ENCODE measurements around the gene CCDC146.
"Not testable (repeated sequence)": the region's sequence is repeated elsewhere in the genome, so short reads cannot be mapped to it uniquely, and the experiment has no call there.

Gene CCDC146

DNA sequence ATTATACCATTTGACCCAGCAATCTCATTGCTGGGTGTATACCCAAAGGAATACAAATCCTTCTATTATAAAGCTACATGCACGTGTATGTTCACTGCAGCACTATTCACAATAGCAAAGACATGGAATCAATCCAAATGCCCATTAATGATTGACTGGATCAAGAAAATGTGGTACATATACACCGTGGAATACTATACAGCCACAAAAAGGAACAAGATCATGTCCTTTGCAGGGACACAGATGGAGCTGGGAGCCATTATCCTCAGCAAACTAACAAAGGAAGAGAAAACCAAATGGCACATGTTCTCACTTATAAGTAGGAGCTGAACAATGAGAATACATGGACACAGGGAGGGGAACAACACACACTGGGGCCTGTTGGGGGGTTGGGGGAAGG lies 211.6 kb downstream of the CCDC146 start:
- H3K14ac ChIP-seq (ENCODE audit: low read length in 2 of 2); H3K36me3 ChIP-seq (ENCODE audit: control insufficient read depth in 1 of 2, insufficient read depth in 2 of 2, low read depth in 1 of 2, low read length in 2 of 2); H3K9ac ChIP-seq (ENCODE audit: low read length); H2BK12ac ChIP-seq (ENCODE audit: low read length in 2 of 2); H3K18ac ChIP-seq (ENCODE audit: low read depth in 1 of 2, low read length in 2 of 2); H3K23ac ChIP-seq (ENCODE audit: low read length in 2 of 2); H2BK15ac ChIP-seq (ENCODE audit: low read depth, poor library complexity, severe bottlenecking); H2AK5ac ChIP-seq (ENCODE audit: low read length, severe bottlenecking); H3K27ac ChIP-seq (ENCODE audit: low read length, poor library complexity, severe bottlenecking); DNase-seq; H2AFZ ChIP-seq (ENCODE audit: low read depth, low read length); H3K27me3 ChIP-seq (ENCODE audit: control insufficient read depth in 1 of 2, insufficient read depth in 1 of 2, low read length in 2 of 2); H4K8ac ChIP-seq (ENCODE audit: low read length); H3K4me3 ChIP-seq (ENCODE audit: insufficient read depth in 1 of 2, low read depth in 1 of 2, low read length in 2 of 2); H3K4me1 ChIP-seq (ENCODE audit: control insufficient read depth, insufficient read depth, low read depth, low read length); H2BK120ac ChIP-seq (ENCODE audit: low read depth, low read length); H3K4me2 ChIP-seq (ENCODE audit: low read length, poor library complexity, severe bottlenecking); H3K79me1 ChIP-seq (replicated peaks; ENCODE audit: low read length, poor library complexity, severe bottlenecking); H3K9me3 ChIP-seq (ENCODE audit: control insufficient read depth, low read length); H3K4ac ChIP-seq (ENCODE audit: low read depth in 1 of 2, low read length in 2 of 2); H2BK5ac ChIP-seq (ENCODE audit: low read depth, low read length, poor library complexity, severe bottlenecking); H4K91ac ChIP-seq (ENCODE audit: low read length): not testable (repeated sequence)
- WGBS, result 94% methylated on average over 2 of the region's 2 CpGs

DNA sequence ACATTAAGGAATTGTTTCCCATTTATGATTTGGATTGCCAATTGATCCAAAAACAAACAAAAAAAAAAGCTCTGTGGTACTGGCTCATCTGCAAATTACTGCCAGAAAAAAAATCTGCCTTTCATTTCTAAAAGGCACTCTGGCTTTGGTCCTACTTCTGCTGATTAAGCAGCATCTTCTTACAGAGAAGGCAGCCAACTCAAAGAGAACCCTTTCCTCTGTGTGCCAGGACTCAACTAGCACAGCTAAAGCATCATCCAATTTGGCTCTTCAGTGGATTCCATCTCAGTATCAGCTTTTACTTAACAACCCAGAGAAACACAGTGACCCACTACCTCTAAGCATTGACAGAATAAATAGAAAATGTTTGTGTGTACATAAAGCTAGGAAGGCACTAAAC lies 213.2 kb downstream of the CCDC146 start:
- H2AK5ac ChIP-seq (ENCODE audit: low read length, severe bottlenecking), result no peak overlapping the region
- H3K9ac ChIP-seq (ENCODE audit: low read length), result peak overlapping the region; percentile 19
- no peak overlapping the region for H3K4me2 ChIP-seq (ENCODE audit: low read length, poor library complexity, severe bottlenecking)
- no peaks in the 10 kb centered on the region for H3K36me3 ChIP-seq (ENCODE audit: control insufficient read depth in 1 of 2, insufficient read depth in 2 of 2, low read depth in 1 of 2, low read length in 2 of 2)
- no peak overlapping the region for H3K4me3 ChIP-seq (ENCODE audit: insufficient read depth in 1 of 2, low read depth in 1 of 2, low read length in 2 of 2)
- no peak overlapping the region for H2BK15ac ChIP-seq (ENCODE audit: low read depth, poor library complexity, severe bottlenecking)
- DNase-seq, result no peak
- H3K4me1 ChIP-seq (ENCODE audit: control insufficient read depth, insufficient read depth, low read depth, low read length), result no peaks in the 10 kb centered on the region
- H3K9me3 ChIP-seq (ENCODE audit: control insufficient read depth, low read length), result no peaks in the 10 kb centered on the region
- no peak overlapping the region for H3K4ac ChIP-seq (ENCODE audit: low read depth in 1 of 2, low read length in 2 of 2)
- no peak overlapping the region for H3K23ac ChIP-seq (ENCODE audit: low read length in 2 of 2)
- no peak overlapping the region for H2BK120ac ChIP-seq (ENCODE audit: low read depth, low read length)
- H4K91ac ChIP-seq (ENCODE audit: low read length), result no peak overlapping the region
- no peak overlapping the region for H2AFZ ChIP-seq (ENCODE audit: low read depth, low read length)
- no peak overlapping the region for H3K27ac ChIP-seq (ENCODE audit: low read length, poor library complexity, severe bottlenecking)
- H2BK12ac ChIP-seq (ENCODE audit: low read length in 2 of 2), result no peak overlapping the region
- no peaks in the 10 kb centered on the region for H3K79me1 ChIP-seq (replicated peaks; ENCODE audit: low read length, poor library complexity, severe bottlenecking)
- H3K18ac ChIP-seq (ENCODE audit: low read depth in 1 of 2, low read length in 2 of 2), result no peak overlapping the region
- H4K8ac ChIP-seq (ENCODE audit: low read length), result no peak overlapping the region
- no peak overlapping the region for H2BK5ac ChIP-seq (ENCODE audit: low read depth, low read length, poor library complexity, severe bottlenecking)
- H3K14ac ChIP-seq (ENCODE audit: low read length in 2 of 2), result no peak overlapping the region
- H3K27me3 ChIP-seq (ENCODE audit: control insufficient read depth in 1 of 2, insufficient read depth in 1 of 2, low read length in 2 of 2), result no peaks in the 10 kb centered on the region

DNA sequence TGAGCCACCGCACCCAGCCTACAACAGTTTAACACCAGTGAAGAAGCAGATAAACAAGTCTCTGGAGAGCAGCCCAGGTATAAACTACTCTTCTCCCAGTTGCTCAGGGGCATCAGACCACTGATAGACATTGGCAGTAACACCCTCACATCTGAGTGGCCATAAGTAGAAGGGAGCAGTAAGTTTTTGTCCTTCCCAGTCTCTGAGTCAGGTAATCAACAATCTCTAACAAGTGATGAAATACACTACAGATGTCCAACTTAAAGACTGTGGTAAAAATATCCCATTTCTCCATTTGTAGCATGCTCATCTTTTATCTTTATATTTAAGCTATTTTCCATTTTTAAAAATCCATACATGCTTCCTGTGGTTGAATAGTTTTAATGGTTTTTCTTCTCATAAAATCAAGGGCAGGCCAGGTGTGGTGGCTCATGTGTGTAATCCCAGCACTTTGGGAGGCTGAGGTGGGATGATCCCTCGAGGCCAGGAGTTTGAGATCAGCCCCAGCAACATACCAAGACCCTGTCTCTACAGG lies 215.1 kb downstream of the CCDC146 start:
- Histone ChIP-seq H3K9ac (ENCODE audit: low read length) (no peak overlapping the region), H2BK120ac (ENCODE audit: low read depth, low read length) (no peak overlapping the region), H2BK15ac (ENCODE audit: low read depth, poor library complexity, severe bottlenecking) (no peak overlapping the region), H3K4me3 (ENCODE audit: insufficient read depth in 1 of 2, low read depth in 1 of 2, low read length in 2 of 2) (no peak overlapping the region), H3K18ac (ENCODE audit: low read depth in 1 of 2, low read length in 2 of 2) (no peak overlapping the region), H2BK12ac (ENCODE audit: low read length in 2 of 2) (peak overlapping the region in 1 of 2 experiments; percentile 51), H3K4ac (ENCODE audit: low read depth in 1 of 2, low read length in 2 of 2) (no peak overlapping the region), H3K14ac (ENCODE audit: low read length in 2 of 2) (no peak overlapping the region), H3K9me3 (ENCODE audit: control insufficient read depth, low read length) (no peaks in the 10 kb centered on the region), H4K8ac (ENCODE audit: low read length) (no peak overlapping the region), H3K27me3 (ENCODE audit: control insufficient read depth in 1 of 2, insufficient read depth in 1 of 2, low read length in 2 of 2) (no peaks in the 10 kb centered on the region), H2AFZ (ENCODE audit: low read depth, low read length) (no peak overlapping the region), H3K36me3 (ENCODE audit: control insufficient read depth in 1 of 2, insufficient read depth in 2 of 2, low read depth in 1 of 2, low read length in 2 of 2) (no peaks in the 10 kb centered on the region), H2BK5ac (ENCODE audit: low read depth, low read length, poor library complexity, severe bottlenecking) (no peak overlapping the region), H2AK5ac (ENCODE audit: low read length, severe bottlenecking) (no peak overlapping the region), H3K4me2 (ENCODE audit: low read length, poor library complexity, severe bottlenecking) (no peak overlapping the region), H3K23ac (ENCODE audit: low read length in 2 of 2) (no peak overlapping the region), H3K4me1 (ENCODE audit: control insufficient read depth, insufficient read depth, low read depth, low read length) (no peaks in the 10 kb centered on the region), H4K91ac (ENCODE audit: low read length) (peak overlapping the region; percentile 23), H3K27ac (ENCODE audit: low read length, poor library complexity, severe bottlenecking) (no peak overlapping the region), H3K79me1 (replicated peaks; ENCODE audit: low read length, poor library complexity, severe bottlenecking) (no peaks in the 10 kb centered on the region)
- DNase-seq, result no peak
- WGBS, result 100% methylated on average over 1 of the region's 2 CpGs

DNA sequence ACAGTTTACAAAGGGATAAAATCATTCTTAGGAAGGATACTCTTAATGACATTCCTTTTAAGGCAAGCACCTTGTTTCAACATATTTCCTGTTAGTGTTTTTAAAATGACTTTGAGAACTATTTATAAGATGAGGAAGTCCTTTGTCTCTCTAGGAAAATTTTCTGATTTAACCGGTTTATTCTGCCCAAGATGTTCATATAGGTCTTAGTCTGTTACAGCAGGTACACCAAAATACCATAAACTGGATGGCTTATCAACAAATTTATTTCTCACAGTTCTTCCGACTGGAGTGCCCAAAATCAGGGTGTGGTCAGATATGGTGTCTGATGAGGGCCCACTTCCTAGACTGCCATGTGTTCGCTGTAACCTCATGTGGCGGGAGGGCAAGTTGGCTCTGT lies 215.8 kb downstream of the CCDC146 start:
- H4K8ac ChIP-seq (ENCODE audit: low read length), result no peak overlapping the region
- H4K91ac ChIP-seq (ENCODE audit: low read length), result no peak overlapping the region
- H2BK120ac ChIP-seq (ENCODE audit: low read depth, low read length), result no peak overlapping the region
- WGBS, result 88% methylated on average over 3 of the region's 4 CpGs
- H3K4ac ChIP-seq (ENCODE audit: low read depth in 1 of 2, low read length in 2 of 2), result peak overlapping the region in 1 of 2 experiments; percentile 26
- H3K79me1 ChIP-seq (replicated peaks; ENCODE audit: low read length, poor library complexity, severe bottlenecking), result no peaks in the 10 kb centered on the region
- H3K23ac ChIP-seq (ENCODE audit: low read length in 2 of 2), result no peak overlapping the region
- H3K14ac ChIP-seq (ENCODE audit: low read length in 2 of 2), result no peak overlapping the region
- no peak overlapping the region for H3K4me3 ChIP-seq (ENCODE audit: insufficient read depth in 1 of 2, low read depth in 1 of 2, low read length in 2 of 2)
- no peaks in the 10 kb centered on the region for H3K27me3 ChIP-seq (ENCODE audit: control insufficient read depth in 1 of 2, insufficient read depth in 1 of 2, low read length in 2 of 2)
- H3K27ac ChIP-seq (ENCODE audit: low read length, poor library complexity, severe bottlenecking), result no peak overlapping the region
- H2BK5ac ChIP-seq (ENCODE audit: low read depth, low read length, poor library complexity, severe bottlenecking), result no peak overlapping the region
- no peak overlapping the region for H2AFZ ChIP-seq (ENCODE audit: low read depth, low read length)
- no peak for DNase-seq
- H3K9me3 ChIP-seq (ENCODE audit: control insufficient read depth, low read length), result no peaks in the 10 kb centered on the region
- peak overlapping the region; percentile 44 for H2BK15ac ChIP-seq (ENCODE audit: low read depth, poor library complexity, severe bottlenecking)
- H3K9ac ChIP-seq (ENCODE audit: low read length), result no peak overlapping the region
- no peak overlapping the region for H2BK12ac ChIP-seq (ENCODE audit: low read length in 2 of 2)
- H3K4me2 ChIP-seq (ENCODE audit: low read length, poor library complexity, severe bottlenecking), result no peak overlapping the region
- H3K4me1 ChIP-seq (ENCODE audit: control insufficient read depth, insufficient read depth, low read depth, low read length), result no peaks in the 10 kb centered on the region
- no peak overlapping the region for H3K18ac ChIP-seq (ENCODE audit: low read depth in 1 of 2, low read length in 2 of 2)
- no peak overlapping the region for H2AK5ac ChIP-seq (ENCODE audit: low read length, severe bottlenecking)
- H3K36me3 ChIP-seq (ENCODE audit: control insufficient read depth in 1 of 2, insufficient read depth in 2 of 2, low read depth in 1 of 2, low read length in 2 of 2), result no peaks in the 10 kb centered on the region
